Glomerular visceral epithelial cell (primary cell): ENCODE results near the gene SIGLEC11.
A peak's percentile ranks its signal among the peaks of the same experiment; 100 is the strongest.
"Not testable (repeated sequence)": the region's sequence is repeated elsewhere in the genome, so short reads cannot be mapped to it uniquely, and the experiment has no call there.

Source experiments
- DNase-seq: peaks from one replicate; pipeline ENCODE4 v3.0.0-alpha.2; 2016; ENCODE audit errors: extremely low spot score

The SIGLEC11 gene

DNA sequence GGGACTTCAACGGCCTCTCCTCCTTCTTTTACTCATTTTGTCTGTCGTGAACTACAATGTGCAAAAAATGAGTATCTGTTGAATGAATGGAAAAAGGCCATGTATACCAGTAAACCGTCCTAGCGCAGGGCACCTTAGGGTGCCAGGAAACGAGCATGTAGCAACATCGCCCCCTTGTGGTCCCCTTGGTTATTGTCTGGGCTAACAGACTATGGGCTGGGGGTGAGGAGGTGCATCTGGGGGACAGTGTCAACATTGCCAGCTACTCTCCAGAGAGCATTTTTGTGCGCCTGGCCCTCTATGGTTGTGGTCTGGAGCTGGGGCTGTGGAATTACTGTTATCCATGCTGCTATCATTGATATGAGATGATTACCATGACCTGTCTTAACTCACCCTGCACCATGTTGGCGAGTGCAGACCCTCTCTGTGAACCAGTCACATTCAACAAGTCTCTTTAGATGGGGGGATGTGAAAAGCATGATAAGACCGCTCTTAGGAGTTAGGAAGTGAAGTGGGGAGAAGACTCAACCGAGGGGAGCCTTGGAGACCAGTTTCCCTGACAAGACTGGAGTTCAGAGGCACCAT, 22.8 kb upstream of the SIGLEC11 start:
- DNase-seq = peak; percentile 48

DNA sequence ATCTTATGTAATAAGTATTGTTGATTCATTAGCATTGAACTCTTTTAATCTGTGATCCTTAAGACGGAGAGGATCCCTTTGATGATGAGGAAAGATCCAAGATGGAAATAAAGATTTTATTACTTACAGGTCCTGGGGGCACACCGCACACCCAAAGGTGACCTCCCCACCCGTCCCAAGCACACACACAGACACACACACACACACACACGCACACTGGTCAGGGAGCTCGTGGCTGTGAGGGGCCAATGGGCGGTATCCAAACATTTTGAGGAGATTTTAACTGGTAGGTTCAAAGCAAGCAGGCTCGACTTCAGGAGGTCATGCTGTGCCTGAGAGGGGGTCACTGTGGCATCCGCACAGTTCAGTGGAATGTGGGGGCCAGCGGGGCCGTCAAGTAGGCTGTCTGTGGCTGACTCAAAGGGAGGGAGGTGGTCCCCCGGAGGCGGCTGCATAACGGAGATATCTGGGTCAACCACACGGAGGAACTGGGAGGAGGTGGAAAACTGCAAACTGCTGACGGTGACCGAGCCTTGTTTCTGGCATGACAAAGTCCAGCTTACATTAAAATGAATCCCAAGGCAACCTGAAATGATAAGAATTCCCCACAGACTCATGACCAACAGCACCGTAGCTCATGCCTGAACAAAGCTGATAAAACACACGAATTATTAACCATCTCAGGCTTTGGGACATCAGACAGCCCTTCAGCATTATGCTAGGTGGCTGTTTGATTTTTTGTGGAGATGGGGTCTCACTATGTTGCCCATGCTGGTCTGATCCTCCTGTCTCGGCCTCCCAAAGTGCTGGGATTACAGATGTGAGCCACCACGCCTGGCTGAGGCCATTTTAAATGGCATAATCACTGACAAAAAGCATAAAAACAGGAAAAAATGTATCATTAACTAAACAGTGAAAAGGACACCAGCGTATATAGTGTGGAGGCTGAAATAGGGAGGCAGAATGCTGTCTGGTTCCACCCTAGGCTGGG, 20.9 kb upstream of the SIGLEC11 start:
- DNase-seq = no peak

GRCh38 chr19:49978324-49978723, 17.4 kb upstream of the SIGLEC11 start:
- no peak for DNase-seq

GRCh38 chr19:49977881-49978280, 16.9 kb upstream of the SIGLEC11 start:
- no peak for DNase-seq

DNA sequence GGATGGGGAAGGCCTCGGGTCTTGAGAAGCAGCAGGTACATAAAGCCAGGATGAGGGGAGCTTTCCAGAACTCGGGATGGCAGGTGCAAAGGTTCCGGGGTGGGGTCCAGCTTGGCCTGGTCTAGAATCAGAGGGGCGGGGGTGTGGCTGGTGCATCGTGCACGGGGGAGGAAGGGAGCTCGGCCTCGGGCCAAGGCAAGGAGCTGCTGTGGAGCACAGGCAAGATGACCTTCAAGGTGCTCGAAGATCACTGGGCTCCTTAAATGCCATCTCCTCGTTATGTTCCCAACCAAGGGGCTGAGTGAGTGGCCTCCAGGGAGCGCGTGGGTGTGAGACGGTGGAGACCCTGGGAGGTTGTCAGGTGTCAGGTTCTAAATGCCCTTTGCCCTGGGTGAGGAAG, 16.1 kb upstream of the SIGLEC11 start:
- DNase-seq = no peak

DNA sequence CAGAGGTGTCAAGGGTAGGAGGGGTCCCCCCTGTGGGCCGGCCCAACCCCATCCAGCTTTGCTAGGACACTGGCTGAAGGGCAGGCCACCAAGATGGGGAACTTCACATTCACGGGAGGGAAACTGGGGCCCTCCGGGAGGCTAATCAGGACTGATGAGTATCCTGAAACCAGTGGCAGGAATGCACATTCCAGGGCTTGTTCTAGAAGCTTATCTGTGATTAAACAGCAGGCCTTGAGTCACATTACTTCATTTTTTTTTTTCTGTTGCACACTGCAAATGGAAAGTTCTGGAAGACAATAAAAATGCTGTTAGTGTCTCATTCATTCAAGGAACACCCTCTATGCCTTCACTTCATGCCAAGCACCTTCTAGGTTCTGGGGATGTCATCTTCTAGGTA, 15.5 kb upstream of the SIGLEC11 start:
- DNase-seq = no peak

DNA sequence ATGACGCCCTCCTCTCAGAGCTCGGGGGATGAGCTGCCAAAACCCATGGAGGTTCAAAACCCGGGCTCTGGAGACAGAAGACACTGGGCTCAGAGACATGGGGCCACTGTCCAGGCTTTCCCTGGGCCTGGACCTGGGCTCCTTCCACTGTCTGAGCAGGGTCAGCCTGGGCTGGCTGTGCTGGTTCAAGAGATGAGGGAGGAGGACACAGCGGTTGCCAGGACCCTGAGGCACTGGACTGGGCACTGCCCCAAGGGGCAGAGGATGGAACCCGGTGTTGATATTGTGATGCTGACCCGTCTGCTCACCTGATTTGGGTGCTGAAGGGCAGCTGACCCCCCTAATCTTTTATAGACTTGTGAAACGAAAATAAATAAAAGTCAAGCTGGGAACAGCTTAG, 14.1 kb upstream of the SIGLEC11 start:
- DNase-seq = no peak

GRCh38 chr19:49973987-49974386, 13.0 kb upstream of the SIGLEC11 start:
- no peak for DNase-seq

DNA sequence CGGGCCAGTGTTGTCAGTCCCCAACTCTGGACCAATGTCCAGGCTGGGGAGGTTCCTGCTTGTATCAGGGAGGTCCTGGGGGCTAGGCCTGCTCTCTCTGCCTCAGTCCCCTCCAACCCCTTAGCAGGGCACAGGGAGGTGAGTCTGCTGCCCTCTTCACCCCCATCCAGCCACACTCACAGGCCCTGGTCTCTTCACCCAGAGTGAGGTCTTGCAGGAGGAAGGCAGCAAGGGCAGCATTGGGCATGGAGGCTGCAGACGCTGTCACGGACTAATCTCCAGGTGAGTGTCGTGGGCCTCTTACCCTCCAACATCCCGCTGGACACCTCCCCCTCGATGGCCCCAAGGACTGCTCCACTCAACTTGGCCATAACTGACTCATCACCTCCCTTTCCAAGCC, 11.9 kb upstream of the SIGLEC11 start:
- no peak for DNase-seq

DNA sequence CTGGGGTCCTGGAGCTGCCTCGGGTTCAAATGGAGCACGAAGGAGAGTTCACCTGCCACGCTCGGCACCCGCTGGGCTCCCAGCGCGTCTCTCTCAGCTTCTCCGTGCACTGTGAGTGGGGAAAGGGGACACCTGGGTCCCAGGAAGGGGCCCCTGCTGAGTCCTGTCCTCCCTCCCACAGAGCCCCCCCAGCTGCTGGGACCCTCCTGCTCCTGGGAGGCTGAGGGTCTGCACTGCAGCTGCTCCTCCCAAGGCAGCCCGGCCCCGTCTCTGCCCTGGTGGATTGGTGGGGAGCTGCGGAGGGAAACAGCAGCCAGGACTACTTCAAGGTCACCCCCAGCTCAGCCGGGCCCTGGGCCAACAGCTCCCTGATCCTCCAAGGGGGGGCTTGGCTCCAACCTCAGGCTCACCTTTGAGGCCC, 11.0 kb upstream of the SIGLEC11 start:
- no peak for DNase-seq

DNA sequence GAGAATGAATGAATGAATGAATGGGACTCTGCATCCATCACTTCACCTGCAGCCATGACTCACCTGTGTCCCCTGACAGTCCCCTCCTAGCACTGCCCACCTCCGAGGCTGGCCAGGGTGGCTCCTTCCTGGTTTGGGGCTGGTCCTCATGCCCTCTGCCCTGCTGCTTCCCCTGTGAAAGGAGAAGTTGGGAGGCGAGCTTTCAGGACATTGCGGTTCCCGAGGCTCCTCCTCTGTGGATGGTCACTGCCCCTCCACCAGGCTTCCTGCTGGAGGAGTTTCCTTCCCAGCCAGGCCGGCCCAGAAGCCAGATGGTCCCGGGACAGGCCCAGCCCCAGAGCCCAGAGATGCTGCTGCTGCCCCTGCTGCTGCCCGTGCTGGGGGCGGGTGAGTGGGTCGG, 8.4 kb upstream of the SIGLEC11 start:
- not testable (repeated sequence) for DNase-seq

GRCh38 chr19:49968279-49968922, 7.4 kb upstream of the SIGLEC11 start:
- no peak for DNase-seq

- DNase-seq = not testable (repeated sequence)
Measured at GRCh38 chr19:49959892-49960291, 1.1 kb downstream of the SIGLEC11 start.

DNA sequence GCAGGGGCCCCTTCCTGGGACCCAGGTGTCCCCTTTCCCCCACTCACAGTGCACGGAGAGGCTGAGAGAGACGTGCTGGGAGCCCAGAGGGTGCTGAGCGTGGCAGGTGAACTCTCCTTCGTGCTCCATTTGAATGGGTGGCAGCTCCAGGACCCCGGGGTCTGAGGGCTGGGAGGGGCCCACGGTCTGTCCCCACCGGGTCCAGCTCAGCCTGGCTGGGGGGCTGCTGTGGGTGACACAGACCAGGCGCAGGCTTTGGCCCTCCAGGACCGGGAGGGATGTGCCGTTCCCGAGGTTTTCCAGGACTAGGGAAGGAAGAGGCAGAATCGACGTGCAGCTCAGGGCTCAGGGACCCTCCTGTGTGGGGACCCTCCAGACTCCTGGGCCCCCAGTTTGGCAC, 2.4 kb downstream of the SIGLEC11 start:
- DNase-seq = not testable (repeated sequence)

- not testable (repeated sequence) for DNase-seq
Measured at GRCh38 chr19:49958144-49958543, 2.8 kb downstream of the SIGLEC11 start.

DNA sequence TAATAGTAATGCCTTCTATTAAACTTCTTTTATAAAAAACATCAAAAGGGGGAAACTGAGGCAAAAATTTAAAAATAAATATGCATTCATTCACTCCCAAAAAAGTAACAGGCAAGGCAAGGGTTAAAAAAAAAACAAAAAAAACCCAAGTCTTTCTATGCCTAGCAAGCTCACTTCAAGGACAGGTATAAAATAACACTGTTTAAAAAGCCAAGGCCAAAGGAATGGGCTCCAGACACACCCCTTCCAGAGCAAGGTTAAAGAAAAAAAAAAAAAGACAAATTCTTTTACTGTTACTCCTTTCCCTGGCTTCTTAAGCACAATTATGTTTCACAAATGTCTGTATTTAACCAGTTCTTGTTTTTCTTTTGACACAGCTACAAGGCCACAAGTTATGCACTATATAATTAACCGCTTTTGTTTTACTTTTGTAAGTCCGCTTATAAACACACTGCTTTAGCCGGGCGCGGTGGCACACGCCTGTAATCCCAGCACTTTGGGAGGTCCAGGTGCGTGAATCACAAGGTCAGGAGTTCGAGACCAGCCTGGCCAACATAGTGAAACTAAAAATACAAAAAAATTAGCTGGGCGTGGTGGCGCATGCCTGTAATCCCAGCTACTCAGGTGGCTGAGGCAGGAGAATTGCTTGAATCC, 3.6 kb downstream of the SIGLEC11 start:
- DNase-seq = no peak

GRCh38 chr19:49956115-49956495, 4.9 kb downstream of the SIGLEC11 start:
- DNase-seq = no peak

GRCh38 chr19:49954933-49955332, 6.0 kb downstream of the SIGLEC11 start:
- DNase-seq = no peak

GRCh38 chr19:49954092-49954829, 6.7 kb downstream of the SIGLEC11 start:
- DNase-seq = no peak

- no peak for DNase-seq
Measured at GRCh38 chr19:49953416-49953815, 7.6 kb downstream of the SIGLEC11 start.

DNA sequence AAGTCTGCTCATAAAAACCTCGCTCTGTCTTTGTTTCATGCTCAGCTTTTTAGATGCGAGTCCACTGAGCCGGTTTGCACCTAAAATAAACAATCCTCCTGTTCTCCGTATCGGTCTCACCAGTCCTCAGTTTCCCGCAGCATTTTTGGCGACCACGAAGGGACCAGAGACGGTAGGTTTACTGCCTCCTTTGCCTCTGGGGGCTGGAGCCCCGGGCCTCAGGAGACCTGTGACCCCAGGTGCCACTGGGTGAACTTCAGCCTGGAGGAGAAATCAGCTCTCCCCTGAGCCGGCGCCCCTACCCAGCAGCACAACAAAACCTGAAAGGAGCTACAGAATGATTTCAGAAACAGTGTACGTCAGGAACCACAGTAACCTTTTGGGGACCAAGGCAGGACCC, 8.1 kb downstream of the SIGLEC11 start:
- DNase-seq = no peak

DNA sequence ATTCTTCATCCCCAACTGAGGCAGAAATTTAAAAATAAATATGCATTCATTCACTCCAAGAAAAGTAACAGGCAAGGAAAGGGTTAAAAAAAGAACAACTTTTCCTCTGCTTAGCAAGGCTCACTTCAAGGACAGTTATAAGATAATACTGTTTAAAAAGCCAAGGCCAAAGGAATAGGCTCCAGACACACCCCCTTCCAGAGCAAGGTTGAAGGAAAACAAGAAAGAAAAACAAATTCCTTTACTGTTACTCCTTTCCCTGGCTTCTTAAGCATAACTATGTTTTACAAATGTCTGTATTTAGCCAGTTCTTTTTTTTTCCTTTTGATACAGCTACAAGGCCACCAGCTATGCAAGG, 8.5 kb downstream of the SIGLEC11 start:
- no peak for DNase-seq
